Endothelial cell of umbilical vein (primary cell): ENCODE measurements around the gene APRT. TPM values are rescaled to one million over a fixed set of nuclear protein-coding genes. Genes with fewer than 3 reads are reported as not detected.

Experiments used
- BruUV-seq: library from RNA; stranded (reverse); fragments of 400-500 nt; replicated peaks from 2 replicates; lab custom pipeline; 2021; lab: Mats Ljungman, UMichigan
- CTCF ChIA-PET: fragments of 300-600, 350-600 bp; sonication (Branson Sonifier 250); formaldehyde crosslinking; loops from one replicate; lab custom pipeline; 2021; ENCODE audit warnings: antibody characterized with exemption, inconsistent platforms; lab: Charles Lee
- POLR2A ChIA-PET: fragments of 300-600, 350-600 bp; sonication (Branson Sonifier 250); formaldehyde crosslinking; loops from one replicate; lab custom pipeline; 2021; ENCODE audit warnings: antibody characterized with exemption, inconsistent platforms; lab: Charles Lee
- DNase-seq: peaks from one replicate; pipeline ENCODE4 v3.0.0-alpha.2; 2011; ENCODE audit warnings: low read depth, low spot score
- FAIRE-seq: peaks from 2 replicates; lab custom pipeline; 2011; peaks lifted over from hg19 to GRCh38; lab: Jason Lieb, UNC
- H2AFZ ChIP-seq: 2 replicates; pipeline ENCODE4 v1.6.0; 2012; ENCODE audit warnings: low read depth, low read length, control low read depth, inconsistent platforms
- H3K27ac ChIP-seq: 2 replicates; pipeline ENCODE4 v1.5.1; 2011; ENCODE audit warnings: low read depth, mild to moderate bottlenecking, control low read depth, low read length, moderate library complexity; ENCODE audit not compliant: insufficient read depth
- H3K27me3 ChIP-seq, 2 experiments: 2 replicates each; pipeline versions ENCODE4 v1.6.0 to v1.6.1; 2011; ENCODE audit warnings: low read length in 2 of 2, mixed read lengths in 1 of 2; ENCODE audit not compliant: control insufficient read depth in 2 of 2, insufficient read depth in 2 of 2
- H3K36me3 ChIP-seq, 2 experiments: 2 replicates in 1 of 2; 3 replicates in 1 of 2; pipeline ENCODE4 v1.5.1; 2011; ENCODE audit warnings: low read length in 2 of 2, mild to moderate bottlenecking in 1 of 2, moderate library complexity in 1 of 2; ENCODE audit not compliant: control insufficient read depth in 2 of 2, insufficient read depth in 2 of 2; ENCODE audit errors: extremely low read depth in 1 of 2
- H3K4me1 ChIP-seq: 3 replicates; pipeline ENCODE4 v1.5.1; 2011; ENCODE audit warnings: mild to moderate bottlenecking, low read length; ENCODE audit not compliant: control insufficient read depth, insufficient read depth; ENCODE audit errors: extremely low read depth
- H3K4me2 ChIP-seq: 2 replicates; pipeline ENCODE4 v1.6.1; 2011; ENCODE audit warnings: low read length, control low read depth, mixed read lengths; ENCODE audit not compliant: insufficient read depth
- H3K4me3 ChIP-seq, 3 experiments: fragments of 200-600 bp in 1 of 3; sonication (generic), shearing (Covaris generic) in 1 of 3; replicated peaks in 1 of 3; 2 replicates each; pipeline ENCODE4 v1.5.1; 2011 to 2016; ENCODE audit warnings: control low read depth in 3 of 3, low read length in 3 of 3, mild to moderate bottlenecking in 2 of 3, inconsistent platforms in 1 of 3, low read depth in 1 of 3, moderate library complexity in 1 of 3; ENCODE audit not compliant: insufficient read depth in 1 of 3
- H3K79me2 ChIP-seq: 2 replicates; pipeline ENCODE4 v1.6.0; 2012; ENCODE audit warnings: low read length, inconsistent platforms; ENCODE audit not compliant: control insufficient read depth, insufficient read depth
- H3K9ac ChIP-seq: replicated peaks from 2 replicates; pipeline ENCODE3; 2011; ENCODE audit warnings: low read length, control low read depth; ENCODE audit not compliant: insufficient read depth; ENCODE audit errors: extremely low read depth
- H3K9me1 ChIP-seq: replicated peaks from 3 replicates; pipeline ENCODE4 v1.6.0; 2011; ENCODE audit warnings: mild to moderate bottlenecking, low read length; ENCODE audit not compliant: control insufficient read depth, insufficient read depth; ENCODE audit errors: extremely low read depth
- H3K9me3 ChIP-seq: replicated peaks from 2 replicates; pipeline ENCODE4 v1.5.1; 2012; ENCODE audit warnings: low read length, inconsistent platforms; ENCODE audit not compliant: control insufficient read depth, insufficient read depth
- H4K20me1 ChIP-seq: replicated peaks from 2 replicates; pipeline ENCODE3; 2011; ENCODE audit warnings: mild to moderate bottlenecking, low read length; ENCODE audit not compliant: control insufficient read depth, insufficient read depth; ENCODE audit errors: extremely low read depth
- CTCF ChIP-seq, 2 donors: IDR thresholded peaks; 1 replicate in 1 of 2; 2 replicates in 1 of 2; pipeline ENCODE4 v1.5.1; 2011; ENCODE audit warnings: low read length in 2 of 2, mild to moderate bottlenecking in 2 of 2, moderate library complexity in 2 of 2, control low read depth in 1 of 2, inconsistent platforms in 1 of 2, low read depth in 1 of 2; ENCODE audit not compliant: insufficient read depth in 1 of 2; ENCODE audit errors: extremely low read depth in 1 of 2
- EZH2 ChIP-seq: IDR thresholded peaks from 2 replicates; pipeline ENCODE4 v1.6.1; 2012; ENCODE audit warnings: borderline replicate concordance, low read depth, mild to moderate bottlenecking, moderate library complexity, low read length, inconsistent platforms; ENCODE audit not compliant: severe bottlenecking
- FOS ChIP-seq: IDR thresholded peaks from 2 replicates; pipeline ENCODE4 v1.6.1; 2011; ENCODE audit warnings: mild to moderate bottlenecking, low read length, moderate library complexity, borderline replicate concordance; ENCODE audit not compliant: insufficient read depth
- GATA2 ChIP-seq: IDR thresholded peaks from 2 replicates; pipeline ENCODE4 v1.7.0; 2011; ENCODE audit warnings: low read depth, mild to moderate bottlenecking, moderate library complexity, mixed read lengths, low read length; ENCODE audit not compliant: insufficient read length, insufficient read depth
- JUN ChIP-seq: IDR thresholded peaks from 2 replicates; pipeline ENCODE4 v1.6.1; 2011; ENCODE audit warnings: borderline replicate concordance, low read depth; ENCODE audit not compliant: insufficient read length, insufficient read depth
- MAX ChIP-seq: IDR thresholded peaks from 2 replicates; pipeline ENCODE4 v1.6.1; 2011; ENCODE audit not compliant: insufficient read depth, insufficient read length
- MYC ChIP-seq: IDR thresholded peaks from one replicate; pipeline ENCODE4 v1.6.1; 2011; ENCODE audit warnings: mild to moderate bottlenecking, low read depth, low read length
- POLR2A ChIP-seq: IDR thresholded peaks from 2 replicates; pipeline ENCODE4 v1.6.1; 2012; ENCODE audit warnings: low read depth, mild to moderate bottlenecking, control low read depth, low read length
- POLR2AphosphoS5 ChIP-seq: IDR thresholded peaks from 2 replicates; pipeline ENCODE4 v1.6.1; 2012; ENCODE audit warnings: low read depth, mild to moderate bottlenecking, control low read depth, low read length, moderate library complexity; ENCODE audit not compliant: insufficient read depth
- dilution Hi-C: fragments of 300-500 bp; cut with MboI; formaldehyde crosslinking; loops from one replicate; pipeline ENCODE4 v1.15.0; 2019; ENCODE audit warnings: low sequenced_read_pairs; ENCODE audit not compliant: extremely low pct_ligation_motif_present
- intact Hi-C: fragments of 100-400 bp; cut with micrococcal nuclease; formaldehyde crosslinking; loops from one replicate; pipeline ENCODE4 v1.10.0; 2022
- polyA plus RNA-seq, 4 experiments: library from polyadenylated mRNA; depleted of rRNA in 3 of 4; stranded (reverse) in 3 of 4; unstranded in 1 of 4; fragments of >200 nt; gene quantifications; 2 replicates each; pipeline versions ENCODE4 v1.2.1 to v1.2.3, GENCODE V29; 2011 to 2012; ENCODE audit warnings: missing spikeins in 1 of 4
- total RNA-seq: library from RNA; stranded (reverse); gene quantifications from 2 replicates; pipeline ENCODE4 v1.2.3, GENCODE V29; 2021

APRT gene
- total and polyA plus RNA-seq, 2 donors (not counting 3 experiments of a cell fraction or from before 2014, with no cell fraction given): 143 to 152 TPM

GRCh38 chr16:88768071-88768783 is 43.5 kb downstream of the APRT start:
- Histone ChIP-seq H3K9ac (no peak overlapping the region), H3K36me3 (peaks cover 0 to 6% of the 10 kb centered on the region in 2 experiments), H3K4me2 (peak overlapping the region; percentile 8), H3K4me1 (peaks cover 41% of the 10 kb centered on the region), H3K27me3 (no peaks in the 10 kb centered on the region), H4K20me1 (no peaks in the 10 kb centered on the region), H2AFZ (no peak overlapping the region), H3K9me1 (no peaks in the 10 kb centered on the region), H3K4me3 (no peak overlapping the region), H3K79me2 (peaks cover 93% of the 10 kb centered on the region), H3K9me3 (no peaks in the 10 kb centered on the region), H3K27ac (peak overlapping the region; percentile 24)
- dilution Hi-C loops (no loop called here), intact Hi-C loops (no loop called here)
- no TSS peak for BruUV-seq
- POLR2A ChIA-PET: interaction anchor here (0.6 to 1.4 kb wide), 2 partner anchors 17 to 676 kb away, joined by 4 to 7 read pairs; partner anchors contain the start of gene PIEZO1
- FAIRE-seq: peak; percentile 62
- CTCF ChIA-PET: interaction anchor here (0.6 to 6.4 kb wide), 10 partner anchors 12 to 31 kb away, joined by 3 to 35 read pairs (median 4); partner anchors contain the start of gene PIEZO1
- TF ChIP-seq POLR2A (no peak), GATA2 (no peak), CTCF (IDR thresholded peaks at IDR 0.05; ENCODE audit: extremely low read depth in 1 of 2, insufficient read depth in 1 of 2, low read depth in 1 of 2, low read length in 2 of 2) (no peak), POLR2AphosphoS5 (no peak), FOS (no peak), JUN (no peak), MYC (no peak), MAX (no peak), EZH2 (no peak)
- DNase-seq: peak; percentile 84
